Measurements from ENCODE around the gene ZNF267.
"Not testable (repeated sequence)": the region's sequence is repeated elsewhere in the genome, so short reads cannot be mapped to it uniquely, and the experiment has no call there.

The ZNF267 gene

GRCh38 chr16:31880322-31880979, 6.8 kb downstream of the ZNF267 start:
- peak; percentile 62 for DNase-seq

GRCh38 chr16:31886227-31886626, 12.6 kb downstream of the ZNF267 start:
- DNase-seq: no peak

GRCh38 chr16:31888735-31889134, 15.1 kb downstream of the ZNF267 start:
- no peak for DNase-seq

GRCh38 chr16:31892111-31892510, 18.5 kb downstream of the ZNF267 start:
- not testable (repeated sequence) for DNase-seq

GRCh38 chr16:31893824-31894223, 20.2 kb downstream of the ZNF267 start:
- no peak for DNase-seq

- no peak for DNase-seq
Observed at GRCh38 chr16:31897283-31897682, 23.7 kb downstream of the ZNF267 start.

- DNase-seq: no peak
Observed at GRCh38 chr16:31899505-31899904, 25.9 kb downstream of the ZNF267 start.

- DNase-seq: not testable (repeated sequence)
Observed at GRCh38 chr16:31904571-31904970, 31.0 kb downstream of the ZNF267 start.

GRCh38 chr16:31913668-31914067, 40.1 kb downstream of the ZNF267 start:
- DNase-seq: no peak

GRCh38 chr16:31916056-31916488, 42.5 kb downstream of the ZNF267 start:
- no peak for DNase-seq

- DNase-seq: no peak
Observed at GRCh38 chr16:31920373-31920772, 46.8 kb downstream of the ZNF267 start.

- not testable (repeated sequence) for DNase-seq
Observed at GRCh38 chr16:31951806-31952205, 78.2 kb downstream of the ZNF267 start.

GRCh38 chr16:31952206-31952605, 78.6 kb downstream of the ZNF267 start:
- peak; percentile 4 for DNase-seq

GRCh38 chr16:31956221-31956620, 82.6 kb downstream of the ZNF267 start:
- DNase-seq: peak; percentile 29

- not testable (repeated sequence) for DNase-seq
Observed at GRCh38 chr16:31960186-31960910, 86.7 kb downstream of the ZNF267 start.

Data from stimulated activated CD4-positive, alpha-beta T cell treated with anti-CD3 and anti-CD28 coated beads, Interleukin-15, amount 100 ng/mL, for 24 hours (primary cell).